MCF 10A (cell line): ENCODE data around the gene WHAMM. TPM values are rescaled to one million over a fixed set of nuclear protein-coding genes. Genes with fewer than 3 reads are reported as not detected.

Experiments used
- BruUV-seq: library from RNA; stranded (reverse); fragments of 400-500 nt; replicated peaks from 2 replicates; lab custom pipeline; 2021; lab: Mats Ljungman, UMichigan
- CTCF ChIA-PET: fragments of 300-600 bp; sonication (Branson Sonifier 250); formaldehyde crosslinking; extraction: SDS; loops from one replicate; lab custom pipeline; 2021; ENCODE audit warnings: antibody characterized with exemption, inconsistent platforms; lab: Yijun Ruan, JAX
- POLR2A ChIA-PET: fragments of 300-600, 350-650 bp; sonication (Branson Sonifier 250); formaldehyde crosslinking; extraction: SDS; loops from one replicate; lab custom pipeline; 2020; ENCODE audit warnings: antibody characterized with exemption, inconsistent platforms; lab: Yijun Ruan, JAX
- DNase-seq: peaks from one replicate; pipeline ENCODE4 v3.0.0-alpha.2; 2018; ENCODE audit not compliant: unreplicated experiment
- H3K27ac Mint-ChIP-seq: one replicate; pipeline ENCODE4 v1.8.0; 2022; ENCODE audit warnings: mild to moderate bottlenecking, low read depth, mixed read lengths; ENCODE audit not compliant: unreplicated experiment
- H3K27me3 Mint-ChIP-seq: one replicate; pipeline ENCODE4 v1.8.0; 2022; ENCODE audit warnings: mixed read lengths; ENCODE audit not compliant: insufficient read depth, unreplicated experiment
- H3K36me3 Mint-ChIP-seq: one replicate; pipeline ENCODE4 v1.8.0; 2022; ENCODE audit warnings: mild to moderate bottlenecking, moderate library complexity, mixed read lengths; ENCODE audit not compliant: insufficient read depth, unreplicated experiment
- H3K4me1 Mint-ChIP-seq: one replicate; pipeline ENCODE4 v1.8.0; 2022; ENCODE audit warnings: mixed read lengths; ENCODE audit not compliant: insufficient read depth, unreplicated experiment
- H3K4me3 Mint-ChIP-seq: one replicate; pipeline ENCODE4 v1.8.0; 2022; ENCODE audit warnings: mild to moderate bottlenecking, moderate library complexity, mixed read lengths; ENCODE audit not compliant: unreplicated experiment
- H3K9me3 Mint-ChIP-seq: one replicate; pipeline ENCODE4 v1.8.0; 2022; ENCODE audit warnings: mixed read lengths; ENCODE audit not compliant: unreplicated experiment
- CTCF ChIP-seq: fragments of 200-600 bp; IDR thresholded peaks from one replicate; pipeline ENCODE4 v1.8.0; 2022; ENCODE audit warnings: antibody characterized with exemption, mild to moderate bottlenecking; ENCODE audit not compliant: unreplicated experiment
- intact Hi-C: fragments of 100-400 bp; cut with micrococcal nuclease; formaldehyde crosslinking; loops from 2 replicates; pipeline ENCODE4 v1.14.1; 2022
- total RNA-seq: library from RNA; stranded (reverse); gene quantifications from 2 replicates; pipeline ENCODE4 v1.2.3, GENCODE V29; 2022

The WHAMM gene
- total RNA-seq, 1 experiment from 2014 or later = 8.2 TPM

DNA sequence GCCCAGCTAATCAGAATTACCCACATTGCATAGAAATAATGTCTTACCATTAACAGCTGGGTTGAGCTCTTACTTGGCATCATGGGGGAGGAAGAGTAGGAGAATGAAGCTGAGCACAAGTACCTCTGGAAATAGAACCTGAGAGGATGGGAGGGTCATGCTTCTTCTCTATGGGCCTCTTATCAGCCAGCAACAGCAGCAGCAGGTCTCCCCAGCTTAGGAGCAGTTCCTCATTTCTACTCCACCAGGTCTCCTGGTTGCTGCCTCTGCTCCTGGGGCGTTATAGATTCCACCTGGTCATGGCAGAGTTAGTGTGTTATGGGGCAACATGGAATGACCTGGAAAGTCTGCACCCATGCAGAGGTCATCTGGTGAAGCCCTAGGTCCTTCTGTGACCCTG, 6.9 kb upstream of the WHAMM start:
- Mint-ChIP-seq H3K36me3 (no peaks in the 10 kb centered on the region), H3K27ac (no peak overlapping the region), H3K9me3 (no peaks in the 10 kb centered on the region), H3K4me3 (no peak overlapping the region), H3K27me3 (peaks cover 28% of the 10 kb centered on the region), H3K4me1 (no peaks in the 10 kb centered on the region)
- ChIA-PET CTCF (interaction anchor here (0.6 to 1.2 kb wide), 2 partner anchors 47 to 272 kb away, joined by 3 read pairs; no protein-coding TSS in a partner anchor), POLR2A (interaction anchor here (3.1 kb wide), 1 partner anchor 52 kb away, joined by 12 read pairs; no protein-coding TSS in a partner anchor)
- no TSS peak for BruUV-seq
- no peak for DNase-seq
- intact Hi-C loops = loop anchor here (10.0 kb wide), 1 partner anchor 98 kb away; the partner anchor contains the start of gene AP3B2
- no peak for TF ChIP-seq CTCF

GRCh38 chr15:82803793-82804574, 5.4 kb upstream of the WHAMM start:
- peaks cover 25% of the 10 kb centered on the region for H3K27me3 Mint-ChIP-seq
- peaks cover 6% of the 10 kb centered on the region for H3K4me1 Mint-ChIP-seq
- no peaks in the 10 kb centered on the region for H3K36me3 Mint-ChIP-seq
- no peak for DNase-seq
- no peak overlapping the region for H3K27ac Mint-ChIP-seq
- H3K9me3 Mint-ChIP-seq = no peaks in the 10 kb centered on the region
- intact Hi-C loops = loop anchor here (10.0 kb wide), 1 partner anchor 99 kb away; the partner anchor contains the start of gene AP3B2
- ChIA-PET POLR2A (interaction anchor here (0.5 to 3.1 kb wide), 6 partner anchors 10 to 266 kb away, joined by 3 to 12 read pairs (median 4); no protein-coding TSS in a partner anchor), CTCF (interaction anchor here (0.6 to 1.1 kb wide), 3 partner anchors 19 to 51 kb away, joined by 3 to 4 read pairs (median 4); no protein-coding TSS in a partner anchor)
- H3K4me3 Mint-ChIP-seq = no peak overlapping the region
- TF ChIP-seq CTCF = no peak
- BruUV-seq = no TSS peak

- DNase-seq = peak; percentile 13
- BruUV-seq = no TSS peak
- CTCF ChIA-PET = interaction anchor here (0.6 to 1.1 kb wide), 3 partner anchors 20 to 52 kb away, joined by 3 to 4 read pairs (median 4); no protein-coding TSS in a partner anchor
- intact Hi-C loops = loop anchor here (10.0 kb wide), 1 partner anchor 100 kb away; the partner anchor contains the start of gene AP3B2
- H3K4me1 Mint-ChIP-seq = peaks cover 6% of the 10 kb centered on the region
- POLR2A ChIA-PET = interaction anchor here (0.7 to 3.1 kb wide), 5 partner anchors 9 to 266 kb away, joined by 3 to 12 read pairs (median 3); no protein-coding TSS in a partner anchor
- H3K4me3 Mint-ChIP-seq = no peak overlapping the region
- peaks cover 19% of the 10 kb centered on the region for H3K27me3 Mint-ChIP-seq
- H3K27ac Mint-ChIP-seq = no peak overlapping the region
- no peaks in the 10 kb centered on the region for H3K36me3 Mint-ChIP-seq
- no peaks in the 10 kb centered on the region for H3K9me3 Mint-ChIP-seq
- no peak for TF ChIP-seq CTCF
Measured at GRCh38 chr15:82804575-82804949, 4.9 kb upstream of the WHAMM start.

DNA sequence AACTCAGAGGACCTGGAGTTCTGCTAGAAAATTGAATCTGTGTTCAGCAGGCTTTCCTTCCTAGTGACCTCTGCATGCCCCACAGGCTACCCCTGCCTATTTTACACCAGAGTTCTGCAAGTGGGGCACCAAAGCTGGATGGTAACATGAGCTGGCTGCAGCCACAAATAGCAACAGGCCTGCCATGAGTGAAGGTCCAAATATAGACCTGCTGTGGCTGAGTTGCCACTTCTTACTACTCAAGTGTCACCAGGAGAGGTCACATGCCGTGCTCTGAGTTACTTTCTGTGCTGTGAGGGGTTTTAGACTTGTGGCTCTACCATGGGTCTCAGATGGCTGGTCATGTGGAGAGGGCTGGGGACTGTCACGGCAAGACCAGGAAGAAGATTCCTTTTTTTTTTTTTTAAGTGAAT, 3.4 kb upstream of the WHAMM start, which contains the start of gene FSD2:
TSS of gene FSD2 (minus strand) at position 76 of the 413 bp plus-strand sequence. CDS start 18,679 bp downstream, outside the sequence.
- H3K4me3 Mint-ChIP-seq = no peak within 1 kb of the TSS
- intact Hi-C loops = loop anchor here (5.0 to 10.0 kb wide), 2 partner anchors 101 to 264 kb away; partner anchors contain the start of genes AP3B2 and RPS17
- no peaks in the 10 kb centered on the region for H3K36me3 Mint-ChIP-seq
- peaks cover 13% of the 10 kb centered on the region for H3K4me1 Mint-ChIP-seq
- no TSS peak for BruUV-seq
- H3K27me3 Mint-ChIP-seq = peaks cover 11% of the 10 kb centered on the region
- H3K9me3 Mint-ChIP-seq = no peaks in the 10 kb centered on the region
- no peak within 1 kb of the TSS for H3K27ac Mint-ChIP-seq
- ChIA-PET CTCF (interaction anchor here (1.2 kb wide), 1 partner anchor 194 kb away, joined by 3 read pairs; no protein-coding TSS in a partner anchor), POLR2A (interaction anchor here (0.8 to 8.4 kb wide), 3 partner anchors 12 to 266 kb away, joined by 4 to 130 read pairs (median 5); partner anchors contain the start of gene RPS17)
- DNase-seq = no peak
- TF ChIP-seq CTCF = no peak
